Left cardiac atrium (tissue), 4 donors: ENCODE data around the gene PYGO2. TPM values are rescaled to one million over a fixed set of nuclear protein-coding genes. Genes with fewer than 3 reads are reported as not detected.
"Not testable (repeated sequence)": the region's sequence is repeated elsewhere in the genome, so short reads cannot be mapped to it uniquely, and the experiment has no call there.

Experiments
- ATAC-seq, 2 donors: fragments of 200-7000 bp; cut with Tn5 transposase; one replicate each; pipeline ENCODE4 v1.9.1; 2020; ENCODE audit warnings: mild to moderate bottlenecking in 2 of 2, moderate library complexity in 2 of 2
- DNase-seq: peaks from one replicate; pipeline ENCODE4 v3.0.0-alpha.2; 2020
- intact Hi-C, 2 donors: fragments of 100-400 bp; cut with DNase I; formaldehyde crosslinking; loops; one replicate each; pipeline versions ENCODE4 v1.14.1 to v1.15.1; 2022 to 2023
- total RNA-seq, 2 donors: library from RNA; stranded (reverse); fragmentation: NEBNext Ultra II Directional; extraction: Animal tissue kit (Norgen Biotek cat#: 25700); gene quantifications; one replicate each; pipeline ENCODE4 v1.2.1, GENCODE V29; 2021
- donor health status: DM: no; HTN: yes; CAD: no.
- donor health status: DM: no; HTN: yes; CAD: no; lungs with severe emphysema.
- donor health status: DM: yes; HTN: yes; CAD: no.
- donor health status: Dilated cardiomyopathy.

PYGO2 gene
- total RNA-seq, 2 donors from 2014 or later = 15.3 to 15.8 TPM

DNA sequence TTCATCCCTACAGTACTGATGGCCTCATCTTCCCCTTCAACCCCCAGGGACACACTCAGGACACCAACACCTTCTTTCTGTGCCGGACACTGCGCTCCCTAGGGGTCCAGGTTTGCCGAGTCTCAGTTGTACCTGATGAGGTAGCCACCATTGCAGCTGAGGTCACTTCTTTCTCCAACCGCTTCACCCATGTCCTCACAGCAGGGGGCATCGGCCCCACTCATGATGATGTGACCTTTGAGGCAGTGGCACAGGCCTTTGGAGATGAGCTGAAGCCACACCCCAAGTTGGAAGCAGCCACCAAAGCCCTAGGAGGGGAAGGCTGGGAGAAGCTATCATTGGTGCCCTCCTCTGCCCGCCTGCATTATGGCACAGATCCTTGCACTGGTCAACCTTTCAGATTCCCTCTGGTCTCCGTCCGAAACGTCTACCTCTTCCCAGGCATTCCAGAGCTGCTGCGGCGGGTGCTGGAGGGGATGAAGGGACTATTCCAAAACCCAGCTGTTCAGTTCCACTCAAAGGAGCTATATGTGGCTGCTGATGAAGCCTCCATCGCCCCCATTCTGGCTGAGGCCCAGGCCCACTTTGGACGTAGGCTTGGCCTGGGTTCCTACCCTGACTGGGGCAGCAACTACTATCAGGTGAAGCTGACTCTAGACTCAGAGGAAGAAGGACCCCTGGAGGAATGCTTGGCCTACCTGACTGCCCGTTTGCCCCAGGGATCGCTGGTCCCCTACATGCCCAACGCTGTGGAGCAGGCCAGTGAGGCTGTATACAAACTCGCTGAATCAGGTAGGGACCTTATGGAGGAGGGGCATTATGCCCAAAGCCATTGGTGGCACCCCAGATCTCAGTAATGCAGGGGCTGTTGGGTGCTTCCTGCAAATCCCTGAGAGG is 26.7 kb upstream of the PYGO2 start:
- ATAC-seq = no peak
- no peak for DNase-seq
- intact Hi-C loops = no loop called here

DNA sequence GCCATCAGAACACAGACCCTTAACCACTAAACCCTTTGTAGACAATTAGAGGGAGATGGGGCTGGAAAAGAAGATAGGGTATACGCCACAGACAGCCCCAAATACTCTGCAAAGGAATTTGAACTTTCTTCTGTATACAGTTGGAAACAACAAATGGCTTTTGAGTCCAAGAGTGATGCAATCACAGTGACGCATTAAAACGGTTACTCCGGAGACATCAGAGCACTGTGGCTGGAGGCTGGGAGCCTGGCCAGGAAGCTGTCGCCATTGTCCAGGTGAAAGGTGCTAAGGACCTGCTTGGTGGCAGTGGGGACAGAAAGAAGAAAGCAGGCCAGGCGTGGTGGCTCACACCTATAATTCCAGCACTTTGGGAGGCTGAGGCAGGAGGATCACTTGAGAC is 25.7 kb upstream of the PYGO2 start:
- DNase-seq (no peak), ATAC-seq (no peak)
- intact Hi-C loops = no loop called here

DNA sequence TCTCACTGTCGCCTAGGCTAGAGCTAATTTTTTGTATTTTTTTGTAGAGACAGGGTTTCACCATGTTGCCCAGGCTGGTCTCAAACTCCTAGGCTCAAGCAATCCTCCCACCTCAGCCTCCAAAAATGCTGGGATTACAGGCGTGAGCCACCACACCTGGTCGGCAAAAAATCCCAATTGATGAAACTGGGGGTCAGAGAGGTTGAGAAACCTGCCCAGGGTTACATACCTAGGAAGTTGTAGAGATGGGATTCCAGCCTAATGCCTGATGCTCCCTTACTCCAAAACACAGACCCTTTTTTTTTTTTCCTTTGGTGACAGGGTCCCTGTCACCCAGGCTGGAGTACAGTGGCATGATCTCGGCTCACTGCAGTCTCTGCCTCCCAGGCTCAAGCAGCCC is 25.2 kb upstream of the PYGO2 start:
- DNase-seq, ATAC-seq, intact Hi-C loops: not testable (repeated sequence)

DNA sequence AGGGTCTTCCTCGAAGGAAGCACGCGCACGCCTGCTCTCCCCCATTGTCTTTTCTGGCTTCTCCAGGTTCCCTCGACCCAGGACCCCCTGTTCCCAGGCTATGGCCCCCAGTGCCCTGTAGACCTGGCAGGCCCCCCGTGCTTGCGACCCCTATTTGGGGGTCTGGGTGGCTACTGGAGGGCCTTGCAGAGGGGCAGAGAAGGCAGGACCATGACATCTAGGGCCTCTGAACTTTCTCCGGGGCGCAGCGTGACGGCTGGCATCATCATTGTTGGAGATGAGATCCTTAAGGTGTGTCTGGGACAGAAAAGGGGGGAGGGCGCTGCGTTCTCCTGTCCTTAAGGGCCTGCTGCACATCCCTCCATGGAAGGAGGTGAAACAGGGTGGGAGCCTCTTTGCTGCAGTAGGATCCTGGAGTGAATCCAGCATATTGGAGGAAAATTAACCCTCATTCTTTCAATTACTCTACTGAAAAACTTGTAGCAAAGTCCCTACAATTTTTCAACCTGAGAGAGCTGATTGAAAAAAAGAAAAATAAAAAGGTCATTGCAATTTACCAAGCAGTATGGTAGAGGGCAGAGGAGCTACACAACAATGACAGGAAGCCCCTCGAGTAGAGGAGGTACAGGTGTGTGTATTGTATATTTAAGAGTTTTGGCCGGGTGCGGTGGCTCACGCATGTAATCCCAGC is 22.3 kb upstream of the PYGO2 start:
- DNase-seq = no peak
- no peak for ATAC-seq
- intact Hi-C loops = no loop called here

DNA sequence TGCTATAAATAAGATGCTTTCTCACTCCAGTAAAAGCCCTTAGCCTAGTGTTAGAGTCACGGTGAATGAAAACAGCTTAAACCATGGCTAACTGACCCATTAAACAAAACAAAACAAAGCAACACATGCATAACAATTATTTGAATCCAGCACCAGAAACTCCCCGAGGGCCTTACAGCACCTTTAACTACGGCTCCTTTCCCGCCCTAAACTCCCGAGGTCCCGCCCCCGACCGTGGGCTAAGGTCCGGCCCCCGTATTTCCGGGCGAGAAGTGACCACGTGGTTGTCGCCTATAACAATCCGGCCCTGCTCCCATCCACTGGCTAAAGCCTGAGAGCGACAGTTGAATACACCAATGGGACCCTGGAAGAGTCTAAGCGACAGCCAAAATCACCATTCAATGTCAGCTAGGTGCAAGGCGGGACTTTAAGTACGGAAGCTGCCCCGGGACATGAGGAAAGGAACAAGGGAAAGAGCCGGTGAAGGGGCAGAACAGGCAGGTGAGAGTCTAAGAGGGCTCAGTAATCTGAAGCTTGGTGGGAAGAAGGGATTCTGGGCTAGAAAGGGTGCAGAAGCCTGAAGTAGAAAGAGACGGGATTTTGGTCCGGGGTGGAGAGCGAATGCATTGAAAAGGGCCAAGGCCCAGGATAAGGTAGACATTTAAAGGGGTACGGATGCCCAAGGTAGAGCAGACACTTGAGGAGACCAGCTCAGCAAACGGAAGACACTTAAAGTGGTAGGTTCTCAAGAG is 21.5 kb upstream of the PYGO2 start, which contains the start of gene FLAD1:
FLAD1 (plus strand) TSS at position 448 of the 752 bp plus-strand sequence. CDS start 351 bp downstream, outside the sequence.
- DNase-seq (peak; percentile 96), ATAC-seq (peak; percentile 100)
- intact Hi-C loops = no loop called here

DNA sequence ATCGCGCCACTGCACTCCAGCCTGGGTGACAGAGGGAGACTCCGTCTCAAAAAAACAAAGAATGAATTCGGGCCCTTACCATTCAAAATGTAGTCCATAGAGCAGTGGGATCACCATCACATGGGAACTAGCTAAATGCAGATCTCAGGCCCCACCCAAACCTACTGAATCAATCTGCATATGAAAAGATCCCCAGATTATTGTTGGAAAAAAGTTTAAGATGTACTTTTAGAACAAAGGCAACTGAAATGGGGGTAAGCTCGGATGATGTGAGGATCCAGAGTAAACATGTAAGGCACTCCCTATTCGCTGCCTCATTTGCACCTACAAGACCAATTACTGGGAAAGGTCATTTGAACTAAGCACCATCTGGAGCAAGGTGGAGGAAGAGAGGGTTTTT is 20.8 kb upstream of the PYGO2 start:
- DNase-seq = no peak
- intact Hi-C loops = no loop called here
- ATAC-seq = no peak

DNA sequence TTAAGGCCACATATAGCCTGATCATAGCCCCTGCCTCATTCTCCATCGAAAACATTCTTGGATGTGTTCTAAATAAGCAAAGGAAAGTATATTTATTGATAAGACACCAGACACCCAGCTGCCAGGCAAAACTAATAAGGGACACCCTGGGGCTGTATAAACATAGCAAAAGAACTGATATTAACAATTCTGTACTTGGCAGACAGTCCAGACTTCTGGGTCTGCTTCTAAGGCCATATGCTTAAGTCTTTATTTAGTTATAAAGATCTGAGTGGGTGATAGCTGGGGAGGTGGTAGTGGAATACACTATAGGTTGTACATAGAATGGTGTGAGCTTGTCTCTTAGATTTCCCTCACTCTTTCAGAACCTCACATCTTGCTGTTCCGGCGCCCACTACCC is 16.8 kb upstream of the PYGO2 start:
- no peak for DNase-seq
- intact Hi-C loops = no loop called here
- ATAC-seq = no peak

DNA sequence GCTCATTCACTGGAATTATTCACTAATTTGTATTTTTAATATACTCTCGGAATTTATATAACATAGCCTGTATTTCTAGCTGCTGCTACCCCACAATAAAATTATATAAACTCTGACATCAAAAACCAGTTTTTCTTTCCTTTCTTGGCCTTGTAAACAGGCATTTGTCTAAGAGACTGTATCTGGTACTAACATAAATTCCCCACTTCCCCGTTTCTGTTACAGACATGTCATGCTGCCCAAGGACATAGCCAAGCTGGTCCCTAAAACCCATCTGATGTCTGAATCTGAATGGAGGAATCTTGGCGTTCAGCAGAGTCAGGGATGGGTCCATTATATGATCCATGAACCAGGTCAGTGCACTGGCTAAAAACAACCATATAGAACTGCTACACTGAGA is 16.2 kb upstream of the PYGO2 start:
- not testable (repeated sequence) for ATAC-seq

DNA sequence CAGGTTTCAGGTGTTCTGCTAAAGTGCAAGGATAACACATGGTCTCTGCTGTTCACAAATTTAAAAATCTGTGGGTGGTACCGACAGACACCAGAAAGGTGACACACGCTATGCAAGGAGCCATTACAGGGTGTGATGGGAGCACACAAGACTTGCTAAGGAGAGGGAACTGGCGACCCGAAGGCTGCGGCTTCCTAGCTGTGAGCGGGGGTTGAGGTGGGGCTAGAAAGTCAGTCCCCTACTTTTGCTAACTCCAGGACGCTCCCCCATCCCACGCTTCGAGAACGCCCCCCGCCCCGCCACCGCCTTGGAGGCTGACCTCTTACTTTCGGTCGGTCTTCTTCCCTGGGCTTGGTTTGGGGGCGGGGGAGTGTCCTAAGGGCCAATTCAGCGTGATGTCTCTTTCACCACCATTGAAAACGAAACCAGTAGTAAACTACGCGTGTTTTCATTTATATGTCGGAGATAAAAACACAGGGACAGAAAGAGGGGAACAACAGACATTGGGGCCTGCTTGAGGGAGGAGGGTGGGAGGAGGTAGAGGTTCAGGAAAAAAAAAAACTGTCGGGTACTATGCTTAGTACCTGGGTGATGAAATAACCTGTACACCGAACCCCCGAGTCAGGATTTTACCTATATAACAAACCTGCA is 14.0 kb upstream of the PYGO2 start:
- intact Hi-C loops = loop anchor here in 1 of 2 donors (2.0 kb wide), 1 partner anchor 25 kb away; no protein-coding TSS in a partner anchor
- peak; percentile 62 for DNase-seq
- no peak for ATAC-seq

More for the DNA sequence above, 16.2 kb upstream of the PYGO2 start:
- intact Hi-C loops, DNase-seq: not testable (repeated sequence)

DNA sequence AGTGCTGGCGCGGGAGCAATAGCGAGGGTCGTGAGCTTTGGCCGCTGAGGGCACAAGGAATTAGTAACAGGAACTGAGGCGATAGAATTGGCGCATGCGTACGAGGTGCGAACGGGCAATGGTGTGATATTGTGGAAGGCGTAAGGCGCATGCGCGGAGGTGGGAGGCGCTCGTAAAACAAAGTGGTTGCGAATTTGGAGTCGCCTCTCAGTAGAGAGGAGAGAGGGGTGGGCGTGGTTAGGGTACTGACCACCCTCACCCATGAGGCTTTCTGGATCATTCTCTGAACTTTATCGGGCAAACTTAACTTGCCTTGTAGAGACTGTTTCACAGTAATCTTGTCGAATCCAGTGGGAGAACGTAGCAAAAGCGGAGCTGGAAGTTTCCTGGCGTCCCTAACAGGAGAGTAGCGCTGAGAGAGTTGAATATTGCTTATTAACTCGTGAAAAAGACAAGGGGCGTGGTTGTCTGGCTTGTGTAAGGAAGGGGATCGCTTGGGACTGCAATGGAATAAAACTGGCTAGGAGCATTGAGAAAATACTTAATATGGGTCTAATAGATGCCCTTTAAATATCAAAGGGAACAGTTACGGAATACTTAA is 13.3 kb upstream of the PYGO2 start:
- intact Hi-C loops = loop anchor here in 1 of 2 donors (2.0 kb wide), 1 partner anchor 26 kb away; no protein-coding TSS in a partner anchor

DNA sequence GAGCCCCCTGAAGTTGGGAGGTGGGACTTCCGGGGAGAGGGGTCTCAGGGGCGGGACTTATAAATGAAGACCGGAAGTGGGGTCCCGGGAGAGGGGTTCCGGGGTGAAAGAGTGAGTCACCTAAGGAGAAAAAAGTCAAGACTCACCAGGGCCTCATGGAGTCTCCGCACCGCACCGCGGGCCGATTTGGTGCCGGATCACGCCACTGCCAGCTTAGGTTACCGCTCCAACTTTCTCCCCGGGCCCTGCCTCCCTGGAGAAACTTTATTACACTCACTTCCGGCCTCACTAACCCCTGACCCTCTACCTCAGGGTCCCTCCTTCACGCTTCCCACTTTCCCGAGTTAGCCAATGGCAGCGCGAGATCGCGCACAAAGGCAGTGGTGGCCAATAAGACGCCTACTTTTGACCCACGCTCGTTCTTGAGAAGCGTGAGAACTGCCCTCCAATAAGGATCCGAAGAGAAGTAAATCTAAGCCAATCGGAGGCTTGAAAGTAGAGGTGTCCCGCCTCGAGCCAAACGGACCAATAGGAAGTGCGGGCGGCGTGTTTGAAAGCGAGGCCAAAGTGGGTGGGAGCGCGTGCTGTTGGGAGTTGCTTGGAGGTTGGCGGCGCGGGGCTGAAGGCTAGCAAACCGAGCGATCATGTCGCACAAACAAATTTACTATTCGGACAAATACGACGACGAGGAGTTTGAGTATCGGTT is 12.7 kb upstream of the PYGO2 start, which contains the start of gene CKS1B:
CKS1B (plus strand) TSS at position 580 of the 706 bp plus-strand sequence; CDS start at position 645, 65 bp downstream.
- intact Hi-C loops = loop anchor here in 1 of 2 donors (2.0 kb wide), 1 partner anchor 27 kb away; no protein-coding TSS in a partner anchor
- DNase-seq (peak; percentile 97), ATAC-seq (peak; percentile 86 to 90)

More for the DNA sequence above, 13.3 kb upstream of the PYGO2 start:
- DNase-seq = peak; percentile 96
- ATAC-seq = peak; percentile 63 to 66

DNA sequence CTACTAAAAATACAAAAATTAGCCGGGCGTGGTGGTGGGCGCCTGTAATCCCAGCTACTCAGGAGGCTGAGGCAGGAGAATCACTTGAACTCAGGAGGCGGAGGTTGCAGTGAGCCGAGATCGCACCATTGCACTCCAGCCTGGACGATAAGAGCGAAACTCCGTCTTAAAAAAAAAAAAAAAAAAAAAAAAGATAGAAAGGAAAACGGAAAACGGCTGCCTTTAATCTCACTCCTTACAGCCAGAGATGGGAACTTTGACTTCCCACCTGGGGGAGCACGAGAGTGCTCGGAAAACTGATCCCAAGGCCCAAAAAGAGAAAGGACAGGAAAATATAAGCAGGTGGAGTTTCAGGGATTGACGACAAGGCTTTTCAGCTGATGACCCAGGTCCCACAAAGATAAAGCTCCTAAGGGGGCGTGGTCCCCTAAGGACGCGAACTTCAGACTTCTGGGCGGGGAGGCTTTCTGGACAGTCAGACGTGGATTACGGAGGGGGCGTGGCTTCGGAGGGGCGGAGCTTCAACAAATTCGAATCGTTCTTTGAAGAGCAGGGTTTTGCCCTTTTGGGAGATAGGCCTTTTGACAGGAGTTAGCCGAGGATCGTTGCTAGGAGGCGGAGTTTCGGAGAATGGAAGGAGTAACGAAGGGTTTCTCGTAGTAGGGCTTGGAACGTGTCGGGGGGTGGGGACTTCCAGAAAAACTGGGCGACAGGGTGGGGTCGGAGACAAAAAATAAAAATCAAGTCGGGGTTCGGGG is 11.9 kb upstream of the PYGO2 start:
- intact Hi-C loops = loop anchor here in 1 of 2 donors (2.0 kb wide), 1 partner anchor 27 kb away; no protein-coding TSS in a partner anchor
- DNase-seq (peak; percentile 98), ATAC-seq (peak; percentile 42 to 61)

DNA sequence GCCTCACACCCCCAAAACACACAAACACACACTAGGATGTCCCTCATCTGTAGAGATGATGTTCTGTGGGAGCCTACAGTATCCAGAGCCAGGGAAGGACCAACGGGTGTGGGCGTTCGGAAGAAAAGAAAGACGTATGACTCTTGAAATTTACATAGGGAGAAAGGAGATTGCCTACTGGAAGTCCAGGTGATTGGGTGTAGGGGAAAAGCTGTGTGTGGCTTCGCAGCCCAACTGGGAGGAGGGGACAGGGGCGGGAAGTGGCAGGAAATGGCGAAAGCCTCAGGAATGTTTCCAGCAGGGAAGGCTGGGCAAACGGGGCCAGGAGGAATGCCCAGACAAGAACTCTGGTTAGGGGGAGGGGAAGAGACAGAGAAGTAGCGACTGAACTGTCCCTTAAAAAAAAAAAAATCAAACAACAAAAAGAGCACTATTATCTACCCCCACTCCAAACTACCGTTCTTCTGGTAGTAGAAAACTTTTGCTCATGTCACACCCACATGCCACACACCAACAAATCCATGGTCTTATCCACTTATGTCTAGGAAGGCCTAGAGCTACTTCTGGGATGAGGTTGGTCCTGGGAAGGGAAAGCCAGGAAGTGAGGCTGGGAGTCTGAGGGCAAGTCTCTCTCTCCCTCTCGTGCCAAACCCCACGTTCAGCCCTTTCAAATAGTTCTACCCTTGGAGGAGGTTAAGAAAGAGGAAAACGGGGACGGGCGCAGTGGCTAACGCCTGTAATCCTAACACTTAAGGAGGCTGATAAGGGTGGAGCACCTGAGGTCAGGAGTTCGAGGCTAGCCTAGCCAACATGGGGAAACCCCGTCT is 11.1 kb upstream of the PYGO2 start:
- intact Hi-C loops = no loop called here
- no peak for ATAC-seq
- DNase-seq = peak; percentile 85

DNA sequence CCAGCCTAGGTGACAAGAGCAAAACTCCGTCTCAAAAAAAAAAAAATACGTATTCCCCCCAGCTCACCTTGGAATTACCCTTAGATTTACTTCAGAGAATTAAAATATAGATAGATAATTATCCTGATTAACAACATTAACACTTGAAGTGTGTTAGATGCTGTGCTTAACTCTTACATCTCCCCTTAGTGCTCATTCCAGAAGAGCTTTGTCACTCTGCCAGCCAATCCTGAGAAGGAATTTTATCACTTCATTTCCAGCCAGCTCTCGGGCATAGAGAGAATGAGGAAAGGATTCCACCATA is 10.6 kb upstream of the PYGO2 start:
- no peak for DNase-seq
- ATAC-seq = no peak
- intact Hi-C loops = no loop called here

DNA sequence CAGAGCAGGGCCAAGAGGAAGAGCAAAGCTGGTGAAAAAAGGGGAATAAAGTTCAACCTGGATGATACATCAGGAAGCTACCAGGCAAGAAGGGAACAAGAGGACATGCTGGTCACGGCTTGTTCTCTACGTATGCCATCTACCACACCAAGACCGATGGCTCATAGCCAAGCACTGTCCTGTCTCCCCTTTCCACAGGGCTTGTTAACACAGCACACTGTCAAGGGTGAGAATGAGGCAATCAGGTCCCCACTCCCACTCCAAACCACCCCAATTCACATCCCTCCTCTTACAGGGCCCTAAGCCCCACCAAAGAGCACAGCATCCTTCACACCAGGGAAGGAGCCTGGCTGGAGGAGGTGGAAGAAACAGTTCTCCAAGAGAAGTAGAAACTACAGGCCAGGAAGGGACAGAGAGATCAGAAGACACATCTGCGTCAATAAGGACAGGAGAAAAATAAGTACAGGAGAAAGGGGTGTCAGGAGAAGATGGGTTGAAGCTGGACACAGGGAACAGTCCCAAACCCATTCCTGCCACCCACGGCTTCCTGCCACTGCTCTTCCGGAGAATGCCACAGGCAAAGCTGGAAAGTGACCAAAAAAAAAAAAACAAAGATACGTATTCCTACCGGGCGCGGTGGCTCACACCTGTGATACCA is 9.9 kb upstream of the PYGO2 start:
- intact Hi-C loops = no loop called here
- no peak for ATAC-seq
- DNase-seq = peak; percentile 62
